RPMI8226 (cell line): ENCODE data around the gene RSPH3.
"Not testable (repeated sequence)": the region's sequence is repeated elsewhere in the genome, so short reads cannot be mapped to it uniquely, and the experiment has no call there.

Experiments used
- DNase-seq: peaks from one replicate; pipeline ENCODE4 v3.0.0-alpha.2; 2015

The RSPH3 gene, protein sequence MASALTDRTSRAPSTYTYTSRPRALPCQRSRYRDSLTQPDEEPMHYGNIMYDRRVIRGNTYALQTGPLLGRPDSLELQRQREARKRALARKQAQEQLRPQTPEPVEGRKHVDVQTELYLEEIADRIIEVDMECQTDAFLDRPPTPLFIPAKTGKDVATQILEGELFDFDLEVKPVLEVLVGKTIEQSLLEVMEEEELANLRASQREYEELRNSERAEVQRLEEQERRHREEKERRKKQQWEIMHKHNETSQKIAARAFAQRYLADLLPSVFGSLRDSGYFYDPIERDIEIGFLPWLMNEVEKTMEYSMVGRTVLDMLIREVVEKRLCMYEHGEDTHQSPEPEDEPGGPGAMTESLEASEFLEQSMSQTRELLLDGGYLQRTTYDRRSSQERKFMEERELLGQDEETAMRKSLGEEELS

GRCh38 chr6:158999666-159000403 lies at the start of gene RSPH3:
RSPH3 (minus strand) TSS chr6:159000202; CDS start chr6:158999550, 652 bp downstream.
- DNase-seq, result peak; percentile 97

GRCh38 chr6:159047891-159048685 lies 48.1 kb upstream of the RSPH3 start:
- DNase-seq, result no peak

DNA sequence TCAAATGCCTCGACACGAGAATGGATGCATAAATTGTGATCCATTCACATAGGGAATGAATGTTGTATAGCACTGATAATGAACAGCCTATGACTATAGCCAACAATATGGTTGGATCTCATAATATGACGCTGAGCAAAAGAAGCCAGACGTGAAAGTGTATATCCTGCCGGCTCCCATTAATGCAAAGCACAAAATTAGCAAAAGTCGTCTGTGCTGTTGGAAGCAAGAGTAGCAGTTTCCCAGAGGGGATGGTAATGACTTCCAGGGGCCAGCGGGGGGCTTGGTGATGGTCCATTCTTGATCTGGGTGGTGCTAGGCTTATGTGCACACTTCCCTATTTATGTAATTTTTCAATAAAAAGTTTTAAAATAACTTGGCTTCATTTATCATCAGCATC lies 45.8 kb upstream of the RSPH3 start:
- DNase-seq, result no peak

DNA sequence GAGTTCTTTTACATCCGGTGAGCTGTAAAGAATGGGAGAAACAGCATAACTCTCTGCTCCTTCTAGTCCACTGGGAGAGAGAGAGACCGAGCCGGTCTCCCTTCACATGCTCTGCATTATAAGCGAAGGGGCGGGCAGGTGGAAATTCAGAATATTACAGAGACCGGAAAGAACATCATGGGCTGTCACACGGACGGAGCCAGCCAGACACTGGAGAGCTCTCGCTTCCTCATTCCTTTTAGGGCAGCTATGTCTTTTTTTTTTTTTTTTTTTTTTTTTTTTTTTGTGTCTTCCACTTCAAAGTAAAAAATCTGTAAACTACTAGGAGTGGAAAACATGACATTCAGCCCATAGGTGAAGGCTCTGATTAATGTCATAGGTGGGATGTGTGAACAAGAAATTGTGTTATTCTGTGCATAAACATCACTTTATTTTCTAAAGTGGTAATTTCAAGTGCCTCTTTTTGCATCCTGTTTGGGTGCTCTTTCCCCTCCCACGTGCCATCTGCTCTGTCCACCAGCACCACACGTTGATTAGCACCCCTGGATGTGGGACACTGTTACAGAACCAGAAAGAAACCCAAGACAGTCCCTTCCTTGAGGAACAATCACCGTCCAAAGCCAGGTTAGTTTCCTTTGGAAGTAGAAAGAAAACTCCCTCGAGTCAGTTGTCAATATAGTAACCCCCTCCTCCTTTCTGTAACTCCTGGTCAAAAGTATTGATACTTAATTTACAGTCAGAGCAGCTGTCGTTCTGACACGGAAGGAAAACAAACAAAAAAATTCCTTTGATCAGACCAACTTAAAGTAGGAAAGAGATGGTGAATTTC lies 45.1 kb upstream of the RSPH3 start, which contains the start of gene TAGAP:
TSS of gene TAGAP (minus strand) at position 93 of the 829 bp plus-strand sequence. CDS start 845 bp downstream, outside the sequence.
- DNase-seq, result peak; percentile 89

DNA sequence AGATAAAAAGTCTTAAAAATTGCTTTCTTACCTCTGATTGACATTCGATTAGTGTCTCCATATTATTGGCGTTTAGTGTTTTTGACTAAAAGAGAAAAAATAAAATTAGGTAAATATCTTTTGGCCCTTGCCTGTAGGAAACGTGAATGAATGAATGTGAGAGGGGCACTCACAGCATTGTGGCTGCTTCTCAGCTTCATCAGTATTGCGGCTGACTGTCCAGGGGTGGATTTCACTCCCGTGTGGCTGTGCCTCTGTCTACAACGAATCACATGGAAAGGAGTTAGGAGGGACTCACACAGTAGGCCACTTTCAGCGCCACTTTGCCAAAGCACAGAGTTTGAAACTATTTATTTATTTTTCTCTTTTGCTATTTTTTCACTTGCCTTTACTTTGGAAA lies 43.9 kb upstream of the RSPH3 start:
- no peak for DNase-seq

DNA sequence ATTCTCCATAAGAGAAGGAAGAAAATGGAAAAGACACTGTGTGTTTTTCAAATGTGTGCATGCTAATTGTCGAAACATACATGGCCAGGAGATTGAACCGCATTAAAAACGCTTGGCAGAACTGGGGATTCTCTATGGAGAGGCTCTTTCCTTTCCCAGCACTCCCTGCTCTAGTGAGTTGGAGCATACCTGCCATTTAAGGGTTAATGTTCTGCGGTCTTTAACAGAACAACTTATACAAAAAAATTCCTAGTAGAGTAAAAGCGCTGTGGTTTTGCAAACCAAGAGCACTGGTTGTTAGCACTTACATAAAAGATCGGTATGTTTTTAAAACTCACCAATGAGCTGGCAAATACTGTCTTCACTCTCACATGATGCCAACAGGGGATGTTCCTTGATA lies 43.2 kb upstream of the RSPH3 start:
- DNase-seq, result no peak

DNA sequence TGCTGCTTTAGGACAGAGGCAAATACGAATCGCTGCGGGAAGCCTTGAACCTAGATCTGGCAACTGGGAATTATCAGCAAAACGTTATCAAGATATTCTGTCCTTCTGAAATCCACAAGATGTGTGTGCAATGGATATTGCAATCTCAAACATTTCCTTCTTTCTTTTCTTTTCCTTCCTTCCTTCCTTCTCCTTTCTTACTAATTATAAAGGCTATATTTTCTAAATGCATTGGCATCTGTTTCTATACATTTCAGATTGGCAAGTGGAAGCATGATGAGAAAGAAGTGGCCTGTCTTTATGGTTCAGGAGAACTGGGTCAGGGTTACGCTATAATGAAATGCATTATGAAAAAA lies 42.8 kb upstream of the RSPH3 start:
- no peak for DNase-seq

- DNase-seq, result peak; percentile 87
These were observed 42.2 kb upstream of the RSPH3 start for GRCh38 chr6:159042003-159042825.

DNA sequence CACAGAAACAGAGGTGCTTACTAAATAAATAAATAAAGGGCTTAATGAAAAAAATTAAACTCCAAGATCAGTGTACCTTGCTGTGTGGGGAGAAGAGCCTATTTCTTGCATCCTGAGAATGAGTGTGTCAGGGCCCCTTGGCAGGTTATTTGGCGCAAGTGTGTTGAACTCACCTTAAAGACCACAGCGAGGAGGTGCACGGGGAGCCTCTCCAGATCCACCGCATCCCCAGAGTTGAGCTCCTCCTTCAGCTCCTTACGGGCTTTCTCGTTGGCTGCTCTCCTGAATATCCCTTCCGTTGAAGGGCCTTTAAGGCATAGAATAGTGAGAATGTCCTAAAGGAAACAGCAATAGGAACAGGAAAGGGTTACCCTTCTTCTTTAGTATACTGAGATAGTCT lies 41.2 kb upstream of the RSPH3 start:
- DNase-seq, result no peak

DNA sequence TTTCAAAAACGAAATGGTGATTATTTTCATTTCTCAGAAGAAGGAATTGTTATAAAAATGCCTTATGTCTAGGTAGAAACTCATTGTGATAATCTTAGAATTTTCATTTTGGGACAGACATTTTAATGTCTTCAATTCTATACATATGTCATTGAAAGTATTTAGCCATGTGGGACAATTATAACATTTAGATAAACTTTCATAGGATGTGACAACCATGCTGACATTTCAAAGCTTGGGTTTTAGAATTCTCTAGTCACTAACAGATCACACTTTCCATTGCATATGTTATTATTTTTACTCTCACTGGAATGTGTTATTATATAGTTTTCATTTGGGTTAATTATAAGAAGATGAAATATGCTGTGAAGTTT lies 39.9 kb upstream of the RSPH3 start:
- no peak for DNase-seq

GRCh38 chr6:159038914-159039884 lies 39.2 kb upstream of the RSPH3 start:
- DNase-seq, result peak; percentile 85

DNA sequence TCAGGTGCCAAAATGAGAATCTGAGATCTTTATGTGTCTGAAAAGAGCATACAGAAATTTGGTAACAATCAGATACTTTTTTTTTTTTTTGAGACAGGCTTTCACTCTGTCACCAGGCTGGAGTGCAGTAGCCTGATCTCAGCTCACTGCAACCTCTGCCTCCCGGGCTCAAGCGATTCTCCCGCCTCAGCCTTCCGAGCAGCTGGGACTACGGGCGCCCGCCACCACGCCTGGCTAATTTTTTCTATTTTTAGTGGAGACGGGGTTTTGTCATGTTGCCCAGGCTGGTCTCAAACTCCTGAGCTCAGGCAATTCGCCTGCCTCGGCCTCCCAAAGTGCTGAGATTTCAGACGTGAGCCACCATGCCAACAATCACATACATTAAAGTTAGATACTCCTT lies 38.3 kb upstream of the RSPH3 start:
- peak; percentile 59 for DNase-seq

DNA sequence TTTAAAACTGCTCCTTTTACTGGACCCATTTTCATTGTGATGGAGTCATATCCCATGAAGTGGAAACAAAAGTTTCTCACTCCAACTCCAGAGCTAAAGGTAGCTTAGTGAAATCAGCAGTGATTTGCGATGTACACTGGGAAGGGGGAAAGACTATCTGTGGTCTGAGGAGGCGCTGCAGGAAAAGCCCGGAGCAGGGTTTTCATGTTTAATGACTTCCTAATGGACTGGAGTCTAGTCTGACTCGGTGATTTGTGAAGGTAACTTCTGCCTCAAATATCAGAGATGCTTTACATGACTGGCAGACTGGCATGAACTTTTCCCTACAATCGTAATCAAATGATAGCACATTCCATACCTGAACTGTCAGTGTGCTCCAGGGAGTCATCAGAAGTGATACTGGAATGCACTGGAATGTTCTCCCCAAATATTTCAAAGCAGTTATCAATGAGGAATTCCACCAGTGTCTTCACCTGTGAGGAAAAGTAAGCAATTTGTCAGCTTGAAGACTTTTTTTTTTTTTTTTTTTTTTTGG lies 37.8 kb upstream of the RSPH3 start:
- no peak for DNase-seq

DNA sequence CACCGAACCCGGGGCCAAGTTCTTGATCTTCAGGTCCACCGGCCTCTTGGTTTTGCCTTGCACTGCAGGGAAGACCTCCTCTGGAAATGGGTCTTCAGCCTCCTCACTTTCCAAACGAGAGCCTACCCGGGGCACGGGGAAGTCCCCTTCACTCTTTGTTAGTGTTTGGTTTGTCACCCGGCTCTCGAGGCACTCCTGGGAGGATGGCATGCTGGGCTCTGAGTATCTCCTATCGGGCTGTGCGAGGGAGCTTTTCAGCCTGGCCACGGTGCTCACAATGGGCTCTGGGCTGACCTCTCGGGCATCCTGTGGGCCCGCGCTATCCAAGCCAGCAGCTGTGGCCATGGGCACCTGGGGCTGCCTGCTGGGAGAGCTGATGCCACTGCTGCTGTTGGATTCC lies 36.7 kb upstream of the RSPH3 start:
- DNase-seq, result no peak

DNA sequence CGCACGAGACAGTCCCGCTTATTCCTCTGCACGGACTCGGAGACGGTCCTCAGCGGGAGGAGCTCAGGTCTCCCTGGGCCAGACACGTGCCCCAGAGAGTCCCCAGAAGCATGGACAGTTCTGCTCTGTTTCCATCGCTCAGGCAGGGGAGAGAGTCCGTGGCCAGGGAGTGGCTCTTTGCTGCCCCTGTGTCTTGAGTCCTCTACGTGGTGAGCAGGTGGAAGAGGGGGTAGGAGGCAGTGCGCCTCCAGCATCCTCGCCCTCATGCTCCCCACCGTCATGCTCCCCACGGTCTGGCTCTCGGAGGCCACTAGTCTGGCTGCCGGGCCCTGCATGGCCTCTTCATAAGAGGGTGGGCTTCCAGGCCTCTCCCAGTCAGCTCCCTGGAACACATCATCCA lies 35.9 kb upstream of the RSPH3 start:
- DNase-seq, result no peak

- peak; percentile 14 for DNase-seq
These were observed 33.4 kb upstream of the RSPH3 start for GRCh38 chr6:159033160-159034049.

DNA sequence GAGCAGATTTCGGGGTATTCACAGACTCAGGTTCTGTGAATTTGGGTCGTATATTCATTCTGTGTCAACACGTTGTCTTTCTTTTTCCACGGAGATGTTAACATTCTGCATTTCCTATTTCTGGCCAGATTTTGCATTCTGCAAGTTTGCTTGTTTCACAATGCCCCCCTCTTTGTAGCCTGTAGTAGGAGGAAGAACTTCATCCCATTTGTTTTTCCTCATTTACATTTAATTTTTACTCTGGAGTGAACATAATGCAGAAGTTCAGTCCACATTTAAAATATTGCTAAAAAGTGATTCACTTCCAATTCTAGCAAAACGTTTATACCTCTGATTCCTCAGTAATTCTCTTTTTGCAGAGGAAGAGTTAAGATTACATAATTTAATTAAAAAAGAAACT lies 31.8 kb upstream of the RSPH3 start:
- no peak for DNase-seq

GRCh38 chr6:159030168-159030567 lies 30.2 kb upstream of the RSPH3 start:
- DNase-seq, result no peak

DNA sequence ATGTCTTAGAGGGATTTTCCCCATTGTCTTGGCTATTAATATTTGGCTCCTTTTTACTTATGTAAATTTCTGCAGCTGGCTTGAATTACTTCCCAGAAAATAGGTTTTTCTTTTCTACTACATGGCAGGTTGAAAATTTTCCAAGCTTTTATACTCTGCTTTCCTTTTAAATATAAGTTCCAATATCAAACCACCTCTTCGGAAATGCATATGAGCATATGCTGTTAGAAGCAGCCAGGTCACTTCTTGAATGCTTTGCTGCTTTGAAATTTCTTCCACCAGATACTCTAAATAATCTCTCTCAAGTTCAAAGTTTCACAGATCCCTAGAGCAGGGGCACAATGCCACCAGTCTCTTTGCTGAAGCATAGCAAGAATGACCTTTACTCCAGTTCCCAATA lies 25.2 kb upstream of the RSPH3 start:
- DNase-seq, result not testable (repeated sequence)
